Spleen (tissue), 7 donors: ENCODE data around the gene ARHGAP21.

ENCODE experiments used
- POLR2A ChIP-seq, 3 donors: fragments of 450-650 bp; IDR thresholded peaks; one replicate each; pipeline ENCODE4 v1.5.1; 2017; ENCODE audit warnings: antibody characterized with exemption in 3 of 3, mild to moderate bottlenecking in 1 of 3
- POLR2AphosphoS5 ChIP-seq, 3 donors: sonication (generic); formaldehyde crosslinking; IDR thresholded peaks; one replicate each; pipeline ENCODE4 v1.5.1; 2017; ENCODE audit warnings: antibody characterized with exemption in 3 of 3
- TF ChIP-seq, protein P1 (sequence below), 11 experiments: fragments of 200-600 bp in 7 of 11; fragments of 450-650 bp in 4 of 11; sonication (generic) in 4 of 11; IDR thresholded peaks in 8 of 11; conservative IDR thresholded peaks in 3 of 11; 1 replicate in 7 of 11; 2 replicates in 4 of 11; pipeline versions ENCODE4 v1.4.0 to v1.8.0; 2016 to 2021; ENCODE audit warnings: antibody characterized with exemption in 11 of 11, inconsistent platforms in 4 of 11, mild to moderate bottlenecking in 1 of 11
- donor health status: DM: no; HTN: no; CAD: no; lungs with moderate emphysema.
- donor health status: DM: no; HTN: no; CAD: no.
- donor health status: DM: no; HTN: no; CAD: no.

- TF ChIP-seq, protein P1, sequence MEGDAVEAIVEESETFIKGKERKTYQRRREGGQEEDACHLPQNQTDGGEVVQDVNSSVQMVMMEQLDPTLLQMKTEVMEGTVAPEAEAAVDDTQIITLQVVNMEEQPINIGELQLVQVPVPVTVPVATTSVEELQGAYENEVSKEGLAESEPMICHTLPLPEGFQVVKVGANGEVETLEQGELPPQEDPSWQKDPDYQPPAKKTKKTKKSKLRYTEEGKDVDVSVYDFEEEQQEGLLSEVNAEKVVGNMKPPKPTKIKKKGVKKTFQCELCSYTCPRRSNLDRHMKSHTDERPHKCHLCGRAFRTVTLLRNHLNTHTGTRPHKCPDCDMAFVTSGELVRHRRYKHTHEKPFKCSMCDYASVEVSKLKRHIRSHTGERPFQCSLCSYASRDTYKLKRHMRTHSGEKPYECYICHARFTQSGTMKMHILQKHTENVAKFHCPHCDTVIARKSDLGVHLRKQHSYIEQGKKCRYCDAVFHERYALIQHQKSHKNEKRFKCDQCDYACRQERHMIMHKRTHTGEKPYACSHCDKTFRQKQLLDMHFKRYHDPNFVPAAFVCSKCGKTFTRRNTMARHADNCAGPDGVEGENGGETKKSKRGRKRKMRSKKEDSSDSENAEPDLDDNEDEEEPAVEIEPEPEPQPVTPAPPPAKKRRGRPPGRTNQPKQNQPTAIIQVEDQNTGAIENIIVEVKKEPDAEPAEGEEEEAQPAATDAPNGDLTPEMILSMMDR (IDR thresholded peaks at IDR 0.05 in 8 of 11, conservative IDR thresholded peaks at IDR 0.05 in 3 of 11): no peak
- TF ChIP-seq POLR2A (IDR thresholded peaks at IDR 0.05): no peak
- TF ChIP-seq POLR2AphosphoS5 (IDR thresholded peaks at IDR 0.05): no peak
These were observed 162.2 kb downstream of the ARHGAP21 start for GRCh38 chr10:24561453-24561852.
